Fibroblast of skin of right quadriceps (primary cell): ENCODE measurements around the gene NUPR1.
"Not testable (repeated sequence)": the region's sequence is repeated elsewhere in the genome, so short reads cannot be mapped to it uniquely, and the experiment has no call there.

Experiments used
- DNase-seq: peaks from one replicate; pipeline ENCODE4 v3.0.0-alpha.2; 2013

The NUPR1 gene

GRCh38 chr16:28497861-28498599, 40.7 kb downstream of the NUPR1 start:
- DNase-seq, result no peak

GRCh38 chr16:28497386-28497785, 41.4 kb downstream of the NUPR1 start:
- DNase-seq, result no peak

GRCh38 chr16:28496844-28497243, 41.9 kb downstream of the NUPR1 start:
- no peak for DNase-seq

- no peak for DNase-seq
Observed at GRCh38 chr16:28495795-28496749, 42.7 kb downstream of the NUPR1 start.

DNA sequence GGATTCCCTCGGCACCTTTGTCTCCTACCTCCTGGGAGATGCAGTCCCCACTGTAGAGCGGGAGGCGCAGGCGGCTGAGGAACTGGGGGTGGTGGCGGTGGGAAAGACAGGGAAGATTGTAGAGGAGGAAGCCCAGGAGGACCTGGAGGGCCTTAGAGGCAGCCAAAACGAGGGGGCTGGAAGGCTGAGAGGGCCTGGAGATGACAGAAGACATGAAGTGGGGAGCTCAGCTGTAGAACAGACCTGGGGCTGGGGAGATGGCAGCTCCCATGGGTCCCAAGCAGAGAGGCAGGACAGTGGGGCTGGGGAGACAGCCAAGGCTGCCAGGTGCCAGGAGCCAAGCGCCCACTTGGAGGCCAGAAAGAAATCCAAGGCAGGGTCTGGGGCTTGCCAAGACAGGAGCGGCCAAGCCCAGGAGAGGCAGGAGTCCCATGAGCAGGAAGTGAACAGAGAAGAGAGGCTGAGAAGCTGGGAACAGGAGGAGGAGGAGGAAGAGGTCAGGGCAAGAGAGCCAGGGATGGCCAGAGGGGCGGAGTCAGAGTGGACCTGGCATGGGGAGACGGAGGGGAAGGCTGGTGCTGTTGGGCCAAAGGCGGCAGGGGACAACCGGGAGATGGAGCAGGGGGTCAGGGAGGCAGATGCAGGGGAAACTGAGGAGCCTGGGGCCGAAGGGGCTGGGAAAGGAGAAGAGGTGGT, 43.5 kb downstream of the NUPR1 start:
- DNase-seq, result no peak

GRCh38 chr16:28494121-28494851, 44.5 kb downstream of the NUPR1 start, which contains the start of gene APOBR:
Gene APOBR, plus strand, starts transcription at chr16:28494643. Its CDS starts 39 bp downstream, at chr16:28494682.
- no peak for DNase-seq

GRCh38 chr16:28492511-28492910, 46.3 kb downstream of the NUPR1 start:
- no peak for DNase-seq

DNA sequence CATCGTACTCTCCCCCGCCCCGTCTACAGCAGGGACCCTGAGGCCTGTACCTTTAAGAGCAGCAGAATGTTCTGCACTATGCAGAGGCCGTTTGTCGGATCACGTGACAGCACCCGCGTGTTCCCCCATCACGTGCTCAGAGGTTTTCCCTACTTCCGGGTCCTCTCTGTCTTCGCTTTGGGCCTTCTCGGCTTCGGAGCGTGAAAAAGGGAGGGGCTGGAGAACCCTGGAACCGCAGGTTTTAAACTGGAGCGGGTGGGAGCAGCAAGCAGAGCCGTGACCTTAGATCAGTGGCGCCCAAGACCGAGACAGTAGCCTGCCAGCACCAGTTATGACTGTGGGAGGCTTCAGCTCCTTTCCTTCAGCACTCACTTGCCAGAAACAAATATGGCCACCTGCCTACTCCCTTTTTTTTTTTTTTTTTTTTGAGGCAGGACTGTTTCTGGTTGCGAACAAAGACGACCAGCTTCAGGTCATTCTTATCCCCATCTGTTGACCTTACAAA, 46.8 kb downstream of the NUPR1 start, which contains the start of gene CLN3:
Gene CLN3 (minus strand): TSS at position 105 of the 505 bp plus-strand sequence. CDS start 315 bp downstream, outside the sequence.
- peak; percentile 95 for DNase-seq

DNA sequence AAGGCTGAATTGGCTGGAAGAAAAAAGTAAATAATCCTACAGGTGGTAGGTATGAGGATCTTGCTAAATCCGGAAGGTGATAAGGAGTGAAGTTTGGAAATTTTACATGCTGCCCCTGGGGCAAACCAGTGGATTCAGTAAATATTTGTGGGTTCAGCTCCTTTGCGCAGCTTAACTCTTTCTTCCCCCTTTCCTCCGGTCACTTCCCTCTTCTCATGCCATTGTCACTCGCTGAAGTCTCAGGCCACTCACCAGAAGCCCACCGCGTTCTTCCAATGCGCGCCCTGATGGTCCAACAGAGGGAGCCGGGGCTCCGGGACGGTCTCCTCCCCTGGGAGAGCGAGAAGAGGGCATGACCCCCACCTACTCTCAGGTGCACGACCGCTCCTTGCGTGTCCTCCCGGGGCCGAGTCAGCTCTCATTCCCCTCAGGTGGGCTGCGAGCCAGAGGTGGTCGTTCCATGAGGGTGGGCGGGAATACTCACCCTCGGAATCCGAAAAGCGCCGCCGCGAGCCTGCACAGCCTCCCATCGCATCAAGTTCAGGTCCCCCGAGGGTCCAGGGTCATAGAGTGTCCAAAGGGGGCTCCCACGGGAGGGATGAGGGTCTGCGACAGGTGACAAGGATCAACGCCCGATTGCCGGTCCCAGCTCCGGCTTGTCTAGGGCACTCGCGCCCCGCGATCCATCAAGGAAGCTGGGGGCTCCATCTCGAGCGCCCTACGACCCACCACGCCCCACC, 47.4 kb downstream of the NUPR1 start:
- DNase-seq, result no peak

DNA sequence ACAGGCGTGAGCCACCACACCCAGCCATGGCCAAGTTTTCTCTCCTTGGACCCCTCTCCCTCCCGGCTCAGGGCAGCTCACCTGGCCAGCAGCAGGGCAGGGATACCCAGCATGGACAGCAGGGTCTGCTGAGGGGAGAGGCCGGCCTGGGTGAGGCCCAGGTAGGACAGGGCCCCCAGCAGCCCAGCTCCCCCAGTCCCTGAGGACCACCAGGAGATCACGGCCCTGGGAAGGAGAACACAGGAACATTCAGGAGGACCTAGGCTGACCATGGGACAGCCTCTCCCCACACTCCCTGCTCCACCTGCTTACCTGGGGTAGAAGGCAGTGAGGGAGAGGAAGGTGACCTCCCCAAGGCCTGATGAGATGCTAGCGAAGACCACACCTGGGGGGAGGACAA, 52.5 kb downstream of the NUPR1 start:
- no peak for DNase-seq

GRCh38 chr16:28483361-28483760, 55.4 kb downstream of the NUPR1 start:
- not testable (repeated sequence) for DNase-seq
